DOHH2 (cell line): Measurements from ENCODE around the gene COL4A2.

ENCODE experiments used
- CTCF ChIP-seq: fragments of 200-600 bp; sonication (generic); IDR thresholded peaks from one replicate; pipeline ENCODE4 v1.5.1; 2014; ENCODE audit warnings: antibody characterized with exemption, mild to moderate bottlenecking, low read depth, low read length; ENCODE audit not compliant: poor library complexity, severe bottlenecking
- EZH2phosphoT487 ChIP-seq: fragments of 200-600 bp; sonication (generic); IDR thresholded peaks from 2 replicates; pipeline ENCODE4 v1.6.1; 2017; ENCODE audit warnings: borderline replicate concordance, mild to moderate bottlenecking, antibody characterized with exemption, low read length, moderate library complexity, mixed read lengths

- TF ChIP-seq CTCF: no peak
- no peak for TF ChIP-seq EZH2phosphoT487
These were observed 107.2 kb downstream of the COL4A2 start for GRCh38 chr13:110414283-110414682.
